ENCODE results near the gene CCDC15.
A peak's percentile ranks its signal among the peaks of the same experiment; 100 is the strongest.

The CCDC15 gene

DNA sequence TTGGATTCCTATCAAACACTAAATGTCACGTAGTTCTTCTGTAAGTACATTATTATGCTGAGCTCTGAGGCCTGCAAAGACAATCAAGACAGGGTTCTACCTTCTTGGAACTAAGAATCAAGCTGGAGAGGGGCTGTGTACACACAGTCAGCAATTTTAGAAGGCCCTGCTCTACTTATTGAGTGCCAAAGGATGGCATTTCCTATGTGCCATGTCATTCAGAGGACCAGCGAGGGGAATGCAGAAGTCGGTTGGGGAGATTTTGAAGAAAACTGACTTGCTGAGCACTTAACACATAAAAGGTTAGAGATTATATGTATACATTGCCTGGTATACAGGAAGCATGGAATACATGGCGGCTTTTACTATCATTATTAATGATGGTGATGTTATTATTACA is 114.4 kb downstream of the CCDC15 start:
- H2AFZ ChIP-seq (ENCODE audit: low read depth, low read length), result no peak overlapping the region
- H3K4me1 ChIP-seq (ENCODE audit: insufficient read depth, low read length), result no peaks in the 10 kb centered on the region
- no peak overlapping the region for H3K4me2 ChIP-seq (ENCODE audit: insufficient read depth, low read length)
- H3K36me3 ChIP-seq (ENCODE audit: insufficient read depth, low read length), result no peaks in the 10 kb centered on the region
- ATAC-seq (ENCODE audit: insufficient read depth, low read depth), result no peak
- H3K27me3 ChIP-seq (ENCODE audit: insufficient read depth, low read length, poor library complexity), result no peaks in the 10 kb centered on the region
- no peak for DNase-seq
- H3K79me2 ChIP-seq (ENCODE audit: insufficient read depth, low read length), result no peaks in the 10 kb centered on the region
- no peaks in the 10 kb centered on the region for H3K9me3 ChIP-seq (ENCODE audit: insufficient read depth, low read length, severe bottlenecking)
- no peaks in the 10 kb centered on the region for H4K20me1 ChIP-seq (ENCODE audit: insufficient read depth, low read length)
- H3K27ac ChIP-seq (ENCODE audit: low read length), result no peak overlapping the region
- TF ChIP-seq, protein P1, sequence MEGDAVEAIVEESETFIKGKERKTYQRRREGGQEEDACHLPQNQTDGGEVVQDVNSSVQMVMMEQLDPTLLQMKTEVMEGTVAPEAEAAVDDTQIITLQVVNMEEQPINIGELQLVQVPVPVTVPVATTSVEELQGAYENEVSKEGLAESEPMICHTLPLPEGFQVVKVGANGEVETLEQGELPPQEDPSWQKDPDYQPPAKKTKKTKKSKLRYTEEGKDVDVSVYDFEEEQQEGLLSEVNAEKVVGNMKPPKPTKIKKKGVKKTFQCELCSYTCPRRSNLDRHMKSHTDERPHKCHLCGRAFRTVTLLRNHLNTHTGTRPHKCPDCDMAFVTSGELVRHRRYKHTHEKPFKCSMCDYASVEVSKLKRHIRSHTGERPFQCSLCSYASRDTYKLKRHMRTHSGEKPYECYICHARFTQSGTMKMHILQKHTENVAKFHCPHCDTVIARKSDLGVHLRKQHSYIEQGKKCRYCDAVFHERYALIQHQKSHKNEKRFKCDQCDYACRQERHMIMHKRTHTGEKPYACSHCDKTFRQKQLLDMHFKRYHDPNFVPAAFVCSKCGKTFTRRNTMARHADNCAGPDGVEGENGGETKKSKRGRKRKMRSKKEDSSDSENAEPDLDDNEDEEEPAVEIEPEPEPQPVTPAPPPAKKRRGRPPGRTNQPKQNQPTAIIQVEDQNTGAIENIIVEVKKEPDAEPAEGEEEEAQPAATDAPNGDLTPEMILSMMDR (IDR thresholded peaks at IDR 0.05; ENCODE audit: borderline replicate concordance, extremely low read depth, low read length, poor library complexity, severe bottlenecking), result no peak
- no peak for TF ChIP-seq EZH2 (IDR thresholded peaks at IDR 0.05; ENCODE audit: borderline replicate concordance, low read depth, low read length, severe bottlenecking)
- no peak overlapping the region for H3K4me3 ChIP-seq (ENCODE audit: low read depth in 1 of 2, low read length in 2 of 2)
- no peak overlapping the region for H3K9ac ChIP-seq (ENCODE audit: low read depth, low read length)

DNA sequence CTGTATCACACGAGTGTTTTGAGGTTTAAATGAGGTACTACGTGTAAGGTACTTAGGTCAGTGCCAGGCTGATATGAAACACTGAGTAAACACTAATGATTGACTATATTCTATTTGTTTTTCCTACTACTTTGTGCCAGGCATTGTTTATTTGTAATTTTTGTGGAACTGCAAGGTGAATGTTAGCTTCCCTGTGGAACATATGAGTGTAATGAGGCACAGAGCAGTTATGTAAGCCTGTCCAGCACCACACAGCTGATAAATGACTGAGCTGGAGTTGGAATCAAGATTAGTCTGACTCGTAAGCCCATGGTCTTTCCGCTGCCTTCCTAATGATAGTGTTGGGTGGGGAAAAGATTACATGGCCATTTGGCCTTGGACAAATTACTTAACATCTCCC is 115.0 kb downstream of the CCDC15 start:
- Histone ChIP-seq H3K9me3 (ENCODE audit: insufficient read depth, low read length, severe bottlenecking) (no peaks in the 10 kb centered on the region), H3K4me3 (ENCODE audit: low read depth in 1 of 2, low read length in 2 of 2) (no peak overlapping the region), H3K27ac (ENCODE audit: low read length) (no peak overlapping the region), H3K79me2 (ENCODE audit: insufficient read depth, low read length) (no peaks in the 10 kb centered on the region), H3K4me2 (ENCODE audit: insufficient read depth, low read length) (no peak overlapping the region), H3K4me1 (ENCODE audit: insufficient read depth, low read length) (no peaks in the 10 kb centered on the region), H4K20me1 (ENCODE audit: insufficient read depth, low read length) (no peaks in the 10 kb centered on the region), H2AFZ (ENCODE audit: low read depth, low read length) (no peak overlapping the region), H3K9ac (ENCODE audit: low read depth, low read length) (no peak overlapping the region), H3K36me3 (ENCODE audit: insufficient read depth, low read length) (no peaks in the 10 kb centered on the region), H3K27me3 (ENCODE audit: insufficient read depth, low read length, poor library complexity) (no peaks in the 10 kb centered on the region)
- no peak for TF ChIP-seq EZH2 (IDR thresholded peaks at IDR 0.05; ENCODE audit: borderline replicate concordance, low read depth, low read length, severe bottlenecking)
- TF ChIP-seq, protein P1 (IDR thresholded peaks at IDR 0.05; ENCODE audit: borderline replicate concordance, extremely low read depth, low read length, poor library complexity, severe bottlenecking), result no peak
- DNase-seq, result no peak
- no peak for ATAC-seq (ENCODE audit: insufficient read depth, low read depth)

DNA sequence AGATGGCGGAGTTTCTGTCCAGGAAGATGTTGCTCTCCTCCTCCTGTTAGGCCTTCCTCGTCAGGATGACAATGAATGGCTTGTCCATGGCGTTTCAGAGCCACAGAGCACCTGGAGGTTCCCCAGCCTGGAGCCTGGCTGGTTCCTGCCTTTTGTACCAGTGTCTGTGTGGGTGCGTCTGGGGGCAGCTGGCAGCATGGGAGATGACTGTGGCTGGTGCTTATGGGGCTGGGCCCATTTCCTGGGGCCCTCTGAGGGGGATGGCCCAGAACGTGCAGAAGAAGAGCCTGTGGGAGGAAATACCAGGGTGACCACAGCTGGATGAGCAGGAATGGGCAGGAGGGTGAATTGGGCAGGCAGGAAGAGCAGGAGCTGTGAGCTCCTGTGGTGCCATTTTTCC is 115.8 kb downstream of the CCDC15 start:
- Histone ChIP-seq H3K4me3 (ENCODE audit: low read depth in 1 of 2, low read length in 2 of 2) (no peak overlapping the region), H3K9me3 (ENCODE audit: insufficient read depth, low read length, severe bottlenecking) (no peaks in the 10 kb centered on the region), H3K27me3 (ENCODE audit: insufficient read depth, low read length, poor library complexity) (no peaks in the 10 kb centered on the region), H3K9ac (ENCODE audit: low read depth, low read length) (no peak overlapping the region), H3K4me1 (ENCODE audit: insufficient read depth, low read length) (no peaks in the 10 kb centered on the region), H4K20me1 (ENCODE audit: insufficient read depth, low read length) (no peaks in the 10 kb centered on the region), H3K4me2 (ENCODE audit: insufficient read depth, low read length) (no peak overlapping the region), H2AFZ (ENCODE audit: low read depth, low read length) (no peak overlapping the region), H3K79me2 (ENCODE audit: insufficient read depth, low read length) (no peaks in the 10 kb centered on the region), H3K36me3 (ENCODE audit: insufficient read depth, low read length) (no peaks in the 10 kb centered on the region), H3K27ac (ENCODE audit: low read length) (no peak overlapping the region)
- ATAC-seq (ENCODE audit: insufficient read depth, low read depth) (peak; percentile 27; the same call in 1 of the 3 replicates), DNase-seq (no peak)
- no peak for TF ChIP-seq EZH2 (IDR thresholded peaks at IDR 0.05; ENCODE audit: borderline replicate concordance, low read depth, low read length, severe bottlenecking)
- TF ChIP-seq, protein P1 (IDR thresholded peaks at IDR 0.05; ENCODE audit: borderline replicate concordance, extremely low read depth, low read length, poor library complexity, severe bottlenecking), result no peak
